DMS53 treated with DMSO at 0.1 percent for 48 hours (cell line): ENCODE measurements around the gene INTS11.

Experiments
- DNase-seq: peaks from one replicate; lab custom pipeline; 2025; ENCODE audit not compliant: unreplicated experiment; lab: John Stamatoyannopoulos, UW

The INTS11 gene

GRCh38 chr1:1270813-1271212, 53.6 kb downstream of the INTS11 start:
- DNase-seq, result no peak

- DNase-seq, result no peak
Measured at GRCh38 chr1:1268284-1268682, 56.2 kb downstream of the INTS11 start.

- DNase-seq, result no peak
Measured at GRCh38 chr1:1267488-1268283, 56.8 kb downstream of the INTS11 start.

DNA sequence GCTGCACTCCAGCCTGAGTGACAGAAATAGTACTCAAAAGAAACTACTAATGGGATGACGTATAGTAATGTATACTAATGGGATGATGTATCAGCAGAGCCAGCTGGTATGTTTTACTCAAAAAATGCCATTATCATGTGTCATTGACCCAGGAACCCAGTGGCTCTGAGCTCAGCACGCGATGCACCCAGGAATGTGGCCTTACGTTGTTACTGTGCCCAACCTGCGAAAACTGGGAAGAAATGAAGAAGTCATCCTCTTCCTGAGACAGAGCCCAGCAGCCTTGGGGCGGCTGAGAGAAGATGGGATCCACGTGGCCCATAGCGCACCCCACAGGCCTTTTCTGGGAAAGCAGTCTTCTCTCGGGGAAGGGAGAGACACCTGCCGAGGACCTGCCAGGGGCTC, 59.6 kb downstream of the INTS11 start:
- no peak for DNase-seq

- DNase-seq, result no peak
Measured at GRCh38 chr1:1264026-1264425, 60.4 kb downstream of the INTS11 start.

DNA sequence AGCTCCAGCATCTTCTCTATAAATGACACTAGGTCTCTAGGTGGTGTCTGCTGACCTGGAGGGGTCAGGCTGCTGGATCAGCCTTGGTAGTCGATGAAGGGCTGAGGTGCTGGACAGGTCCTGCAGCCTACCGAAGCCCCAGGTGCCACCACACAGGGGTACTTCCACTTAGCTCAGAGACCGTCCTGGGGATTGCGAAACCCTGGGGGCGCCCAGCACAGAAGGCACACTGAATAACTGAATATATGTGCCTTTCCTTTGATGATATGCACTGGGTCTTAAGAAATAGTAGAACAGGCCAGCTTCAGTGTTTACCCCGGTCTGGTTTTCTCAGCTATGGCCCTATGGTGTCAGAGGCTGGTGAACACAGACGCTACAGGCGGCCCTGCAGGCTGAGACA, 61.7 kb downstream of the INTS11 start:
- DNase-seq, result no peak

DNA sequence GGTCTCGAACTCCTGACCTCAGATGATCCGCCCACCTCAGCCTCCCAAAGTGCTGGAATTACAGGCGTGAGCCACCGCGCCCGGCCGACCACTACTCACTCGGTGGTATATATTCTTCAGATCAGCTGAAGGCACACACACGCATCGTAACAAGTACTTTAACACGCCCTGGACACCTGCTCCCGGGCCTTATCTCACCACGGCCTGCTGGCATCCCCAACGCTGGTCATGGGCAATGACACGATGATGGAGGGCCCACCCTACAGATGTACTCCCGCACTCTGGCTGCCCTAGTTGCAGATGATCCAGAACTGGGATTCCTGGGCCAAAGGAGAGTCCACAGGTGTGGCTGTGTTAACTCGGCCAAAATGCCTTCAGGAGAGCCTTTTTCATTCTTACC, 62.4 kb downstream of the INTS11 start:
- no peak for DNase-seq
